Tibial nerve (tissue), 4 donors: Measurements from ENCODE around the gene CAD. TPM values are rescaled to one million over a fixed set of nuclear protein-coding genes. Genes with fewer than 3 reads are reported as not detected.

ENCODE experiments used
- DNase-seq, 2 donors: peaks; one replicate each; pipeline ENCODE4 v3.0.0-alpha.2; 2019; ENCODE audit warnings: low spot score in 2 of 2
- H3K27ac ChIP-seq, 4 donors: fragments of 200-600 bp; sonication (generic) in 3 of 4; one replicate each; pipeline ENCODE4 v1.5.1; 2017 to 2019; ENCODE audit warnings: mild to moderate bottlenecking in 1 of 4
- H3K27me3 ChIP-seq, 2 donors: fragments of 200-600 bp; sonication (generic) in 1 of 2; one replicate each; pipeline versions ENCODE4 v1.5.1 to v1.6.0; 2017 to 2019
- H3K36me3 ChIP-seq, 3 donors: fragments of 200-600 bp; sonication (generic); one replicate each; pipeline ENCODE4 v1.5.1; 2018 to 2019
- H3K4me1 ChIP-seq, 4 donors: fragments of 200-600 bp; sonication (generic) in 3 of 4; one replicate each; pipeline ENCODE4 v1.5.1; 2017 to 2019
- H3K4me3 ChIP-seq, 4 donors: fragments of 200-600 bp; sonication (generic) in 3 of 4; one replicate each; pipeline ENCODE4 v1.5.1; 2017 to 2019; ENCODE audit warnings: mild to moderate bottlenecking in 1 of 4, moderate library complexity in 1 of 4
- H3K9me3 ChIP-seq, 4 donors: fragments of 200-600 bp; sonication (generic) in 3 of 4; one replicate each; pipeline ENCODE4 v1.5.1; 2017 to 2019
- CTCF ChIP-seq, 5 experiments: fragments of 200-600 bp in 3 of 5; fragments of 450-650 bp in 2 of 5; sonication (generic) in 3 of 5; IDR thresholded peaks; one replicate each; pipeline ENCODE4 v1.5.1; 2016 to 2019; ENCODE audit warnings: antibody characterized with exemption in 5 of 5, mild to moderate bottlenecking in 3 of 5, moderate library complexity in 2 of 5
- EP300 ChIP-seq, 2 donors: sonication (generic); formaldehyde crosslinking; IDR thresholded peaks; one replicate each; pipeline ENCODE4 v1.6.1; 2017; ENCODE audit warnings: antibody characterized with exemption in 2 of 2, mild to moderate bottlenecking in 1 of 2
- POLR2A ChIP-seq, 2 donors: fragments of 450-650 bp; IDR thresholded peaks; one replicate each; pipeline ENCODE4 v1.6.1; 2017; ENCODE audit warnings: antibody characterized with exemption in 2 of 2, mild to moderate bottlenecking in 2 of 2, moderate library complexity in 2 of 2
- WGBS, 2 donors: methylation state at CpG; one replicate each; pipeline ENCODE4 v1.1.5; 2018; 5-methylcytosine and 5-hydroxymethylcytosine counted together
- total RNA-seq, 4 donors: library from RNA; depleted of rRNA; stranded (reverse); fragments of >200 nt; gene quantifications; one replicate each; pipeline ENCODE4 v1.1.0, GENCODE V29; 2016

The CAD gene
- total RNA-seq, 4 donors from 2014 or later = 18.6 to 69.6 (median 32.9) TPM

- WGBS, 2 donors = 89 to 96% methylated on average over 4 to 6 of the region's 7 CpGs
- TF ChIP-seq CTCF (IDR thresholded peaks at IDR 0.05) = no peak
- TF ChIP-seq POLR2A (IDR thresholded peaks at IDR 0.05) = no peak
- no peak for TF ChIP-seq EP300 (IDR thresholded peaks at IDR 0.05)
- H3K27ac ChIP-seq = no peak overlapping the region
- no peak overlapping the region for H3K4me3 ChIP-seq
- peaks cover 0 to 73% (median 2%) of the 10 kb centered on the region in 3 donors for H3K36me3 ChIP-seq
- H3K4me1 ChIP-seq = no peaks in the 10 kb centered on the region
- no peak for DNase-seq
- H3K27me3 ChIP-seq = no peaks in the 10 kb centered on the region
- H3K9me3 ChIP-seq = no peaks in the 10 kb centered on the region
Measured at GRCh38 chr2:27201675-27202074, 15.5 kb upstream of the CAD start.

GRCh38 chr2:27202854-27203253 lies 14.3 kb upstream of the CAD start:
- H3K4me3 ChIP-seq = no peak overlapping the region
- H3K27ac ChIP-seq = no peak overlapping the region
- H3K36me3 ChIP-seq = peaks cover 0 to 85% (median 5%) of the 10 kb centered on the region in 3 donors
- no peak for DNase-seq
- TF ChIP-seq POLR2A (IDR thresholded peaks at IDR 0.05) (no peak), CTCF (IDR thresholded peaks at IDR 0.05) (no peak), EP300 (IDR thresholded peaks at IDR 0.05) (no peak)
- no peaks in the 10 kb centered on the region for H3K27me3 ChIP-seq
- WGBS, 2 donors = 74 to 89% methylated on average over 2 of the region's 2 CpGs
- no peaks in the 10 kb centered on the region for H3K4me1 ChIP-seq
- no peaks in the 10 kb centered on the region for H3K9me3 ChIP-seq

GRCh38 chr2:27203741-27204140 lies 13.4 kb upstream of the CAD start:
- no peaks in the 10 kb centered on the region for H3K4me1 ChIP-seq
- peaks cover 0 to 94% (median 5%) of the 10 kb centered on the region in 3 donors for H3K36me3 ChIP-seq
- H3K27ac ChIP-seq = no peak overlapping the region
- DNase-seq = no peak
- no peak overlapping the region for H3K4me3 ChIP-seq
- TF ChIP-seq CTCF (IDR thresholded peaks at IDR 0.05) (no peak), POLR2A (IDR thresholded peaks at IDR 0.05) (no peak), EP300 (IDR thresholded peaks at IDR 0.05) (no peak)
- no peaks in the 10 kb centered on the region for H3K9me3 ChIP-seq
- WGBS, 2 donors = 93 to 95% methylated on average over 9 of the region's 9 CpGs
- no peaks in the 10 kb centered on the region for H3K27me3 ChIP-seq

- Histone ChIP-seq H3K27ac (no peak overlapping the region), H3K4me1 (no peaks in the 10 kb centered on the region), H3K9me3 (no peaks in the 10 kb centered on the region), H3K27me3 (no peaks in the 10 kb centered on the region), H3K36me3 (peaks cover 0 to 96% (median 5%) of the 10 kb centered on the region in 3 donors), H3K4me3 (no peak overlapping the region)
- 86 to 97% methylated on average over 7 to 8 of the region's 8 CpGs for WGBS, 2 donors
- TF ChIP-seq CTCF (IDR thresholded peaks at IDR 0.05) (no peak), POLR2A (IDR thresholded peaks at IDR 0.05) (no peak), EP300 (IDR thresholded peaks at IDR 0.05) (no peak)
- DNase-seq = no peak
Measured at GRCh38 chr2:27204566-27204965, 12.6 kb upstream of the CAD start.

- Histone ChIP-seq H3K36me3 (peaks cover 0 to 93% (median 5%) of the 10 kb centered on the region in 3 donors), H3K27ac (no peak overlapping the region), H3K9me3 (no peaks in the 10 kb centered on the region), H3K4me3 (no peak overlapping the region), H3K27me3 (no peaks in the 10 kb centered on the region), H3K4me1 (peaks cover 0 to 1% (median 0%) of the 10 kb centered on the region in 4 donors)
- WGBS, 2 donors = 66 to 68% methylated on average over 8 of the region's 8 CpGs
- no peak for TF ChIP-seq CTCF (IDR thresholded peaks at IDR 0.05)
- DNase-seq = no peak
Measured at GRCh38 chr2:27205206-27205605, 12.0 kb upstream of the CAD start.
